Adrenal gland (tissue), 12 donors: ENCODE measurements around the gene ELF2. TPM values are rescaled to one million over a fixed set of nuclear protein-coding genes. Genes with fewer than 3 reads are reported as not detected.
A peak's percentile ranks its signal among the peaks of the same experiment; 100 is the strongest.

ENCODE experiments used
- DNase-seq, 7 donors: peaks; one replicate each; pipeline ENCODE4 v3.0.0-alpha.2; 2019 to 2020
- H3K27ac ChIP-seq, 5 donors: fragments of 200-600 bp; sonication (generic) in 4 of 5; 1 replicate in 3 of 5; 2 replicates in 2 of 5; pipeline versions ENCODE4 v1.5.1 to v1.8.0; 2016 to 2020; ENCODE audit warnings: mild to moderate bottlenecking in 1 of 5
- H3K27me3 ChIP-seq: fragments of 200-600 bp; 2 replicates; pipeline ENCODE4 v1.8.0; 2021
- H3K36me3 ChIP-seq, 2 donors: fragments of 200-600 bp; replicated peaks in 1 of 2; 1 replicate in 1 of 2; 2 replicates in 1 of 2; pipeline versions ENCODE4 v1.5.1 to v1.8.0; 2018 to 2022
- H3K4me1 ChIP-seq, 2 donors: fragments of 200-600 bp; replicated peaks in 1 of 2; 1 replicate in 1 of 2; 2 replicates in 1 of 2; pipeline versions ENCODE4 v1.5.1 to v1.8.0; 2018 to 2021
- H3K4me3 ChIP-seq, 4 donors: fragments of 200-600 bp; sonication (generic) in 3 of 4; one replicate each; pipeline ENCODE4 v1.5.1; 2016 to 2018
- H3K9me3 ChIP-seq, 3 donors: fragments of 200-600 bp; sonication (generic) in 1 of 3; replicated peaks in 1 of 3; 1 replicate in 2 of 3; 2 replicates in 1 of 3; pipeline versions ENCODE4 v1.5.1 to v1.8.0; 2016 to 2021
- CTCF ChIP-seq, 6 experiments: fragments of 450-650 bp in 4 of 6; fragments of 200-600 bp in 2 of 6; sonication (generic) in 1 of 6; IDR thresholded peaks; 1 replicate in 5 of 6; 2 replicates in 1 of 6; pipeline versions ENCODE4 v1.5.1 to v1.8.0; 2016 to 2021; ENCODE audit warnings: antibody characterized with exemption in 6 of 6, mild to moderate bottlenecking in 2 of 6, moderate library complexity in 1 of 6
- POLR2A ChIP-seq, 2 donors: fragments of 450-650 bp; IDR thresholded peaks; one replicate each; pipeline ENCODE4 v1.6.1; 2017; ENCODE audit warnings: antibody characterized with exemption in 2 of 2, mild to moderate bottlenecking in 2 of 2, moderate library complexity in 1 of 2
- WGBS, 4 donors: extraction: QIAGEN DNeasy Blood & Tissue Kit in 2 of 4; methylation state at CpG; one replicate each; pipeline versions ENCODE4 v1.1.5 to v1.1.7; 2013 to 2017; 5-methylcytosine and 5-hydroxymethylcytosine counted together
- intact Hi-C, 2 donors: fragments of 100-400 bp; cut with DNase I; formaldehyde crosslinking; loops; one replicate each; pipeline versions ENCODE4 v1.14.1 to v1.15.0; 2022 to 2023
- polyA plus RNA-seq, 3 donors: library from polyadenylated mRNA; stranded (reverse); fragments of 200-250 nt in 2 of 3; fragments of 350-450 nt in 1 of 3; fragmentation: Illumina TruSeq in 1 of 3; extraction: RNeasy Lipid Tissue Mini Kit (QIAGEN cat#74804) in 1 of 3; gene quantifications; one replicate each; pipeline ENCODE4 v1.2.3, GENCODE V29; 2013 to 2014
- total RNA-seq, 9 donors: library from RNA; depleted of rRNA in 4 of 9; stranded (reverse); fragments of >200 nt in 4 of 9; fragments of 120-200 nt in 1 of 9; fragmentation: NEBNext Ultra II Directional in 1 of 9; extraction: Animal tissue kit (Norgen Biotek cat#: 25700) in 1 of 9; gene quantifications; one replicate each; pipeline versions ENCODE4 v1.1.0 to v1.2.4, GENCODE V29; 2013 to 2023
- donor health status: healthy with polysubstance abuse.
- donor health status: Bipolar disorder and iron deficiency.
- donor health status: DM: yes; HTN: yes; CAD: no.
- donor health status: DM: no; HTN: no; CAD: no.
- donor health status: DM: no; HTN: no; CAD: no.
- donor health status: DM: yes; HTN: yes; CAD: no.

Gene ELF2
- total and polyA plus RNA-seq, 12 donors = 14.0 to 54.4 (median 26.6) TPM

GRCh38 chr4:139176302-139177048 lies 543 bp downstream of the ELF2 start:
- Histone ChIP-seq H3K36me3 (no peaks in the 10 kb centered on the region), H3K4me1 (peaks cover 7 to 35% of the 10 kb centered on the region in 2 donors), H3K27me3 (no peaks in the 10 kb centered on the region), H3K27ac (peak overlapping the region; percentile 93 to 100 (median 99)), H3K9me3 (no peaks in the 10 kb centered on the region), H3K4me3 (peak overlapping the region; percentile 93 to 100 (median 96))
- WGBS, 4 donors = 0 to 1% (median 0%) methylated on average over 9 to 89 of the region's 89 CpGs
- peak; percentile 81 to 89 (median 87) for DNase-seq
- intact Hi-C loops = loop anchor here (10.0 kb wide), 2 partner anchors 72 to 142 kb away; no protein-coding TSS in a partner anchor
- peak; percentile 53 to 63 for TF ChIP-seq POLR2A (IDR thresholded peaks at IDR 0.05)
- TF ChIP-seq CTCF (IDR thresholded peaks at IDR 0.05) = no peak

GRCh38 chr4:139175646-139176301 lies 1.2 kb downstream of the ELF2 start:
- 1 to 5% (median 2%) methylated on average over 18 to 26 of the region's 26 CpGs for WGBS, 4 donors
- Histone ChIP-seq H3K9me3 (no peaks in the 10 kb centered on the region), H3K4me1 (peaks cover 7 to 42% of the 10 kb centered on the region in 2 donors), H3K4me3 (peak overlapping the region; percentile 93 to 100 (median 96)), H3K27ac (peak overlapping the region; percentile 93 to 100 (median 99)), H3K27me3 (no peaks in the 10 kb centered on the region), H3K36me3 (no peaks in the 10 kb centered on the region)
- TF ChIP-seq CTCF (IDR thresholded peaks at IDR 0.05) = no peak
- no peak for TF ChIP-seq POLR2A (IDR thresholded peaks at IDR 0.05)
- intact Hi-C loops = loop anchor here (10.0 kb wide), 2 partner anchors 71 to 141 kb away; no protein-coding TSS in a partner anchor
- DNase-seq = no peak

- no peaks in the 10 kb centered on the region for H3K9me3 ChIP-seq
- H3K27ac ChIP-seq = peak overlapping the region in 1 of 5 donors; percentile 29
Measured at GRCh38 chr4:139171876-139172691, 4.9 kb downstream of the ELF2 start.

More at GRCh38 chr4:139171876-139172691, 4.9 kb downstream of the ELF2 start:
- H3K4me1 ChIP-seq = peaks cover 9 to 47% of the 10 kb centered on the region in 2 donors
- 46 to 56% (median 56%) methylated on average over 7 of the region's 7 CpGs for WGBS, 4 donors
- TF ChIP-seq CTCF (IDR thresholded peaks at IDR 0.05) (no peak), POLR2A (IDR thresholded peaks at IDR 0.05) (no peak)
- DNase-seq = no peak
- intact Hi-C loops = loop anchor here (10.0 kb wide), 2 partner anchors 67 to 137 kb away; no protein-coding TSS in a partner anchor
- H3K4me3 ChIP-seq = no peak overlapping the region
- no peaks in the 10 kb centered on the region for H3K27me3 ChIP-seq
- H3K36me3 ChIP-seq = no peaks in the 10 kb centered on the region
